IPS DF 4.7 (cell line): ENCODE results near the gene THEM4.
"Not testable (repeated sequence)": the region's sequence is repeated elsewhere in the genome, so short reads cannot be mapped to it uniquely, and the experiment has no call there.

Experiments
- DNase-seq: peaks from one replicate; pipeline ENCODE4 v3.0.0-alpha.2; 2013; ENCODE audit warnings: low spot score; ENCODE audit errors: extremely low read depth

The THEM4 gene

GRCh38 chr1:151859891-151860293 is 49.4 kb downstream of the THEM4 start:
- DNase-seq, result no peak

- DNase-seq, result no peak
These were observed 50.2 kb downstream of the THEM4 start for GRCh38 chr1:151858886-151859665.

- DNase-seq, result no peak
These were observed 51.1 kb downstream of the THEM4 start for GRCh38 chr1:151858030-151858746.

- no peak for DNase-seq
These were observed 53.4 kb downstream of the THEM4 start for GRCh38 chr1:151855933-151856332.

- not testable (repeated sequence) for DNase-seq
These were observed 53.8 kb downstream of the THEM4 start for GRCh38 chr1:151855516-151855915.

- DNase-seq, result no peak
These were observed 54.7 kb downstream of the THEM4 start for GRCh38 chr1:151854658-151855057.

GRCh38 chr1:151853411-151853943 is 55.8 kb downstream of the THEM4 start, which contains the start of gene THEM5:
TSS of gene THEM5 (minus strand) at chr1:151853712. CDS start at chr1:151853565, 147 bp downstream.
- DNase-seq, result no peak

GRCh38 chr1:151852733-151853132 is 56.6 kb downstream of the THEM4 start:
- DNase-seq, result no peak

GRCh38 chr1:151851886-151852285 is 57.4 kb downstream of the THEM4 start:
- no peak for DNase-seq

- no peak for DNase-seq
These were observed 59.4 kb downstream of the THEM4 start for GRCh38 chr1:151849871-151850270.

- no peak for DNase-seq
These were observed 60.2 kb downstream of the THEM4 start for GRCh38 chr1:151849126-151849525.

GRCh38 chr1:151847867-151848596 is 61.3 kb downstream of the THEM4 start:
- DNase-seq, result no peak

GRCh38 chr1:151846686-151847237 is 62.5 kb downstream of the THEM4 start:
- no peak for DNase-seq

GRCh38 chr1:151846062-151846568 is 63.2 kb downstream of the THEM4 start:
- no peak for DNase-seq

GRCh38 chr1:151843398-151843797 is 65.9 kb downstream of the THEM4 start:
- DNase-seq, result no peak

GRCh38 chr1:151841141-151841540 is 68.2 kb downstream of the THEM4 start:
- no peak for DNase-seq

- no peak for DNase-seq
These were observed 68.9 kb downstream of the THEM4 start for GRCh38 chr1:151840421-151840820.

GRCh38 chr1:151839457-151840403 is 69.6 kb downstream of the THEM4 start, which contains the start of gene C2CD4D:
TSS of gene C2CD4D (minus strand) at chr1:151839820. CDS start at chr1:151838989, 831 bp downstream.
- no peak for DNase-seq

- no peak for DNase-seq
These were observed 70.3 kb downstream of the THEM4 start for GRCh38 chr1:151839082-151839412.
